CD4-positive, alpha-beta T cell treated with Interleukin-10 for 1 hour (primary cell): Measurements from ENCODE around the gene ACKR3.

Experiments used
- DNase-seq: peaks from one replicate; pipeline ENCODE4 v3.0.0-alpha.2; 2020

Gene ACKR3

DNA sequence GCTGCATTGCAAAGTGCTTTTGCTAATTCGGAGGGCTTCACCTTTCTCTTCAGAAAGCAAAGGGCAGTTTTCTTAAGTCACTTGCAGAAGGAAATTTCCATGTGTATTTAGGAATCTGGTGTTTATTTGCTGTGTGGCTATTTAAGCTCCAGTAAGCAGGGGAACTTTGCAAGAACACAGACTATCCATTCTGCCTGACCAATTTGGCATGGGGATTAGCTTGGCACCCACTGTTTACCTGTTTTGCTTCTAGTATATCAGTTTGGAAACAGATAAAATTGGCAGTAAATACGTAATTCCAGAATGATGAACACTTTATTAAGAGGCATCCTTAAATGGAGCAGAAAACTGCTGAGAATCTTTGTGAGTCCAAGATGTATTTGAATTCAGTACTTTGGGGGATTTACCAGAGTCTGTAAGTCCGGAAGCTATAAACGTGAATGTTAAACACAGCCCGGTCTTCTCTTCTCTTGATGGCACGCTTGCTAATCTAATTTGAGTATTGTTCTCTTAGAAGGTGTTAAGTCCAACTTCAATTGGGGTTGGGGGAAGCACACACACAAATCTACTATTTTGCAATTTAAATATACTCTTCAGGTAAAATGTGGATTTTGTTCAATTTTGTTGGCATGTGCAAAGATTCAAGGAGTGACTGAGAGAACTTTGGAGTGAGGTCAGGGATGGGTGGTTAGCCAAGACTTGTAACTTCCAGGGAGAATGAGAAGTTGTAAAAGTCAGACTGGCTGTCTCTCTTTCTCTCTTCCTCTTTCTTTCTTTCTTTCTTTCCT lies 650 bp downstream of the ACKR3 start:
- no peak for DNase-seq

DNA sequence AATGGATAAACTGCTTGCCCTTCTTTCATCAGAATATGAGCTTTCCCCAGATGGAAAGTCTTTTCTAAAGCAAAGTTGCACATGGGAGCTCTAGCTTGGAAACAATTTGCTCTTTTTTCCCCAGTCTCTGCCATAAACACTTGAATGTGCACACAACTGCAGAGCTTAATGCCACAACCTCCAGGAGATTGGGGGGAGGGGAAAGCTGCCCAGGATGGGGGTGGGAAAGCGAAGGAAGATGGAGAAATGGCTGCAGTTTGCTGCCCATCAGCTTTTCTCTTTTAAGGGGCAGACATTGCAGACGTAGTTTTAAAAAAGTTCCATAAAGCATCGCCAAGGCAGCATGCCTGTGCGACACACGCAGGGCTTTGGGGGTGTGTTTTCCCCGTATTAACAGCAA lies 1.5 kb downstream of the ACKR3 start:
- DNase-seq, result no peak

DNA sequence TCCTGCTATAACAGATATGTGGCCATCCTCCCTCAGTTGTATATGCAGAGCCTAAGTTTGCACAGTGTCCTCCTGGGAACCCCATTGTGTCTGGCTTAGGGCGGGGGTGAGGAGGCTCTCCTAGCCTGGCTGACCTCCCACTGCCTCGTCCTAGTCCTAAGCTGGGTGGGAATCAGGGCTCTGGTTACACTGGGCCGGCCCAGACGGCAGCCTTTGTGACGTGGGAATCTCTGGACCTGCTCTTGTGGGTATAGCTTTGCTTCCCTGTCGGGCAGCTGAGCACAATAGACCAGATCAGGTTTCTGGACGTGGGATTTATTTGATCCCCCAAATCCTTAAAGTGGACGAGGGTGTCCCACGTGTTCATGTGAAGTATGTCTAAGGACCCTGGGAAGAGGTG lies 2.9 kb downstream of the ACKR3 start:
- DNase-seq, result no peak

DNA sequence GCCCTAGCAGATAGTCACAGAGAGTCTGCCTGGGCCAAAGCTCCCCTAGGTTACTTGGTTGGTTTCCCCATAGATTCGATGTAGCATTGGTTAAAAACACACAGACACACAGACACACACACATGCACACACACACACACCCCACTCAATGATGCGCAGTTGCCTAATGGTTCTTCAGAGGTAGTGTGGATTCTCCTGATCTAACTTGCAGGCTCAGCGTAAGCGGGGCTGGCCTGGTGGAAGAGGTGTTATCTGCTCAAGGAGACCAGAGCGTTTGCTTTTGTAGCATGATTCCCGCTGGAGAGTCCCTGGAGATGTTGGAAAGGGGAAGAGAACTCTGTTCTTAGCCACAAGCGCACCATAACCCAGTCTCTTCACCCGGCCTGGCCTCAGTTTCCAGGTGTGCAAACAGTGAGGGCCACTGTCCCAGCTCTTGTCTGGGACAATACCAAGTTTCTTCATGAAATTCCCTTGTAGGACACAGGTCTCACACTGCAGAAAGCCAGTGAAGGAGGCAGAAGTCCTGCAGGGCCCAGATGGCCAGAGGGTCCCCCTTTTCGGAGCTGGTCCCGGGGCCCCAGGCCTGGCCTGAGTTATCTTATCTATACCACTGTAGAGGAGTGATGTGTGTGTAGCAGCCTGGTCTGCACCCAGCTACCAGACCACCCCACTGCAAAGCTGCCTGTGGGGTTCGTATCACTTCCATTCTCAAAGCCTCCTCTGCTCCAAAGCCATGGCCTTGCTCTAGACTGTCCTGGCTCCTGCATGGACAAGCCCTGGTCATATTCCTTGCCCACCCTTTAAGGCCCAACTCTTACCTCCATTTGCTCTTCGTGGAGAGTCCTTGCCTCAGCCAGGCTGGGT lies 3.7 kb downstream of the ACKR3 start:
- DNase-seq, result no peak

DNA sequence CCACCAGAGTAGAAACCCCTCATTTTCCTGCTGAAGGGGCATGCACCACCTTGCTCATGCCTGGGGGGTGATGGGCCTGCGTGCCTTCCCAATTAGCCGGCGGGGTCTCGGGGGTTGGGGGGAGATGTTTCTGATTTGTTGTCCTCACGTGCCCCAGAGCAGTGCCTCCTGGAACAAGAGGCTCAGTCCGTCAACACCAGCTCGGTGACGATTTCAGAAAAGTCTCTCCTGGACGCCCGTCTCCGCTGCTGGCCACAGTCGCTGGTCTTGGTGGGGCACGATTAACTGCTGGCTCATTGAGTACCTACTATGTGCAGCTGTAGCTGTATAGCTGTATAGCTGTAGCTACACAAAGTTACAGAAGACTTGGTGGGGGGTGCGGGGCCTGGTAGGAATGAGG lies 4.4 kb downstream of the ACKR3 start:
- no peak for DNase-seq

DNA sequence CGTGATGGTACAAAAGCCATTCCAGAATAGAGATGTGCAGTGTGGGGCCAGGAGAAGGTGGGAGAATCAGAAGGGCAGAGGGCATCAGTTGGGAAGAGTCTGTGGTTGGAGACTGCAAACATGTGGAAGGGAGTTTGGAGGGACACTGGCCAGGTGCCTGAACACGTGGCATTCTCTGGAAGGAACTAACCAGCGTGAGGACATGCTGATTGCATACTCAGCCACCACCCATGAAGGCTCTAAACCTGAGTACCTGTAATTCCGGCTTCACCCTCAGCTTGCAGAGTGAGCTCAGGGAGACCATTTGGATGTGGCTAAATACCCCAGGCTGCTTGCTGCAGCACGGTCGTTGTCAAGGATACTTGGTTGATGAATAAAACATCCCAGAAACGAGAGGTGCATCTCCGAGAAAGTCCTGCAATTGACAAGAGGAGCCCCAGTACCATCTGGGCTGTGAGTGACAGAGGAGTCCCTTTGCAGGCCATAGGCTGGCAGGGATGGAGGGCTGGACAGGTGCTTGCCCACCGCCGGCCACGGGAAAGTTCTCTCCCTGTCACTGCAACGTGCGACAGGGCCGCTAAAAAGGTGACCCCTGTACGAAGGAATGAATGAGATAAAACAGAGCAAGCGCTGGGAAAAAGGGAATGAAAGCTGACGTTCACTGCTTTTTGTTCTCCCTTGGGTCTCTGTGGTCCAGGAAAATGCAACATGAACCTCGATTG lies 5.0 kb downstream of the ACKR3 start:
- DNase-seq, result no peak

DNA sequence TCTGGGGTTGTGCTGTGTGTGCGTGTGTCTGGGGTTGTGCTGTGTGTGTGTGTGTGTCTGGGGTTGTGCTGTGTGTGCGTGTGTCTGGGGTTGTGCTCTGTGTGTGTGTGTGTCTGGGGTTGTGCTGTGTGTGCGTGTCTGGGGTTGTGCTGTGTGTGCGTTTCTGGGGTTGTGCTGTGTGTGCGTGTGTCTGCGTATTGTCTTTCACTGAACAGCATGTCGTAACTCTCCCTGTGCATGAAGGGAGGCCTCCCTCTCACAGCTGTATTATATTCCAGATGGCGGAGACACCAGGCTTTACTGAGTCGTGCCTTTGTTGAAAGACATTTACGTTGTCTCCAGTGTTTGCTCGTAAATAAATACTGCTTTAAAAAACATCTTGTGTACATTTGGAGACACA lies 5.9 kb downstream of the ACKR3 start:
- no peak for DNase-seq

DNA sequence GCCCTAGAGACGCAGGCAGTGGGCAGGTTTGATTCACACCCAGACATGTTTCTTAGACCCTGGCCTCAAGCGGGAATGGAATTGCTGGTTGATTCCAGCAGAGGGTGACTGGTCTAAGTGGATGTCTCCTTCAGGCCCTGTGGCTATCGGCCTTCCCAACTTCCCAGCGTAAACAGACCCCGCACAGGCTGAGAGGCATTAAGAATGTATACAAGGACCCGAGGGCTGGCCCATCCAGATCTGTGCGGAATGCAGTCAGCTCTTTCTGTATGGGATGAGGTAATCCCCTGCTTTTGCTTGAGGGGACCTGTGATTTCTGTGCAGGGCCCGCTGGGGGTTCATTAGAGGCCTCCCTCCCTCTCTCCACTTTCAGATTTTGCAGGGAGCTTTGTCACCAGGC lies 6.5 kb downstream of the ACKR3 start:
- no peak for DNase-seq

DNA sequence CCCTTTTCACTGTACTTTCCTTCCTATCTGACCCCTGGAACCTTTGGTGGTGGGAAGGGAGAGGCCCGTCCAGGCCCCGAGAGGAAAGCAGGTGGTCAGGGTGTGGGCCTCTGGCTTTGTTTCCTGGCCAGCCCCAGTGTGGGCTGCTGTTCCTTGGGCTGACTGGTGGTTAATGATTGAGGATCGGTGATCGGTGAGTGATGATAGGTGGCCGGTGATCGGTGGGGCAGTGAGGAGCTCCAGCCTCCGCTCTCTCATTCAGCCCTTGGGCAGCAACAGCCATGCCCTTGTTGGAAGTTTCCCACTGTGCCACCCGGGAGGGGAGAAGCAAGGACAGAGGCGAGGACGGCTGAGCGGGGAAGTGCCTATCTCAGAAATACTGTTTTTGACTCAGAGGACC lies 7.3 kb downstream of the ACKR3 start:
- DNase-seq, result no peak

DNA sequence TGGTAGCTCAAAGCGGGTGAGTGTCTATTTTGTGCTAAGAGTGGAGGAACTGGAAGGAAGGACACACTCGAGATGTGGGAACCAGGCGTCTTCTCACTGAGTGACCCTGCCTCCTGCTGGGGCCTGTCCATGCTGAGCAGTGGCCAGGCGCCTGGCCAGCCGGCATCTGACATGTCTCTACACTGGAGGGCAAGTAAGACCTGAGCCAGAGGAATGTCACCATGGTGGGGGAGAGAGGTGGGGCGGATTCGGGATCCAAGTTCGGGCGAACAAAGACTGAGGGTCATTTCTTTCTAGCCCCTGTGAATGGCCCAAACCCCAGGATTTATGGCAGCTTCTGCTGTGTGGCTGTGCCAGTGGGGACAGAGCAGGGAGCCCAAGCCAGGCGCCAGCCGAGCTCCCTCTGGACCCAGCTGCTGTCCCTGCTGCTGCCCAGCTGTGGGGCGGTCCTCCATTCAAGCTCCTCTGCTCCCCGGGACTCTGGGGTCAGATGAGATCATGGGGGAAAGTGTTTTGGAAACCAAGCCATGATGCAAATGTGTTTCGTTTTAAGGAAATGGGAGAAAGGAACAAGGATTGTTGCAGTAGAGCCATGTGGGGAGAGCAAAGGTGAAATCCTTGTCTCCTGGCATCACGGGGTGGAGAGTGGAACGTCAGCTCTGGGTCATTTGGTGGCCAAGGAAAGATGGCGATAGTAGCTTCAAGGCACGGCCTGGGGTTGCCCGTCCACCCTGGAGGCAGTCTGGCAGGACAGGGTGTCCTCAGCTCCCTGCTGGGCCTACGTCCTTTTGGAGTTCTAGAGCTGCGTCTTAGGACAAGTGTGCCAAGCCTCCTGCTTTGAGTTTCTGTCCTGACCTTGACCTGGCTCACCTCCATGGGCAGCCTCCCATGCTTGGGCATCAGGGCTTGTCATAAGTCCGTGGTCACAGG lies 8.1 kb downstream of the ACKR3 start:
- no peak for DNase-seq

DNA sequence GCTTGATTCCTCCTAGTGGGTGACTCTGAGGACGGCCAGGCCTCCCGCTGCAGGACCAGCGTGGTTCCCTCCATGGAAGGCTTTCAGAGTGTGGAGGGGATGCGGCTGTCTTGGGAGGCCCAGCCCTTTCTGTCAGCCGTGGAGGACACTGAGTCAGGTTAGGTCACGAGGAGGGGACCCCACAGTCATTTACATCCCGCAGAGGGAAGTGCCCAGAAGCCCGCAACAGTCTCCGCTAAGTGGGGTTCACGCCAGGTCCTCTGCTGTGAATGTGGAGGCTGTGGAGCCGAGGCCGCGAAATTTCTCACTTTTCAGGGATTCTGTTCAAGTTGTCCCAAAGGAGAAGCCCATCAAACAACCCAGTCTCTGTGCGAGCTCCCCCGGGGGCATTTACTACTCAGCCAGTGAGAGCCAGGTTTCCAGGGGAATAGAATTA lies 8.8 kb downstream of the ACKR3 start:
- DNase-seq, result no peak

DNA sequence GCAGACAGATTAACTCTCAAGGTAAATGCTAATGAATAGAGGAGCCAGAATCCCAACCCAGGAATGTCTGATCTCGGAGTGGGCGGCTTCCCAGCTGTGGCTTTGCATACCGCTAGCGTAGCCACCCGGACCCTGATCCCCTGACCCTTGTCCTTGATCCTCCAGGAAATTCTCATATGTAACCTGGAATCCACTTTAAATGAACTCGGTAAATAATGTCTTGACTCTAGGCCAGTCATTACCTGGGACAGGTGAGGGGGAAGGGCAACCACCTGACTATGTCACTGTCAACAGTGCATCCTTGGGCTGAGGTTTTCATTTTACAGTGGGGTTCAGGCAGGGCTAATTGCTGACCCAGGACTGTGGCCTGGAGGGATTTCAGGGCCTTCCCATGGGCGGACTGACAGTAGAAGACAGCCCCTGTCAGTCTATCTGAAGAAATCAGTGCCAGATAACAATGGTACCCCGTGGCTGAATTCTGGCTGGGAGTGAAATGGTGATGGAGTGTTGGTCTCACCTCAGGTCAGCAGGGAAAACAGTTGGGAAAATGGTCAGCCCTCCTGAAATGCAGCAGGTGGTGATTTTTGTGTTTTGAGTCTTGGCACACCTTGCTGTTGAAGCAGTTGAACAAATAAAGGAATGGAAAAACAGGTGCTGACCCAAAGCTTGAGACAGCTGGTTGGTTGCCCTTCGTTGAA lies 9.6 kb downstream of the ACKR3 start:
- DNase-seq, result no peak

DNA sequence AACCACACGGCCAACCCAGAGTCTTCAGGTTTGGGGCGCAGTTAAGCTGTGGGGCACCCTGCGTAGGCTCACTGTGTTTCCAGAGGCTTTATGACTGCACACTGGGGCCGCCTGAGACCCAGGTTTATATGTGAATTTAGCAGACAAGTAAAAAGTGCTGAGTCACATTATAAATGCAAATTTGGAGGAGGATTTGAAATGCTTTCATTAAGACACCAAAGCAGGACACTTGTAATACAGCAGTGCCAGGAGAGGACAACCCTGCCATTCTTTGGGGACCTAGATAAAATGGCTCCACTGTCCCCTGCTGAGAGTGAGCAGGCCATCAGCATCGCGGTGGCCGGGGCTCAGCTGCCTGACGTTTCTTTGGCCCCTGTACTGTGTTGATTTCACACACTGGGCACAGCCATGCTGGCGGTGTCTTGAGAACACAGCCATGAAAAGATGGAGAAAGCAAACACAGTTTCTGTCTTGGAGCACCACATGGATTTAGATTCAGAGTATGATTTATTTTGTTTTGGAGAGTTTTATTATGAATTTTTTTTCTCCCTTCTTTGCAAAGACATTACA lies 10.2 kb downstream of the ACKR3 start:
- no peak for DNase-seq

DNA sequence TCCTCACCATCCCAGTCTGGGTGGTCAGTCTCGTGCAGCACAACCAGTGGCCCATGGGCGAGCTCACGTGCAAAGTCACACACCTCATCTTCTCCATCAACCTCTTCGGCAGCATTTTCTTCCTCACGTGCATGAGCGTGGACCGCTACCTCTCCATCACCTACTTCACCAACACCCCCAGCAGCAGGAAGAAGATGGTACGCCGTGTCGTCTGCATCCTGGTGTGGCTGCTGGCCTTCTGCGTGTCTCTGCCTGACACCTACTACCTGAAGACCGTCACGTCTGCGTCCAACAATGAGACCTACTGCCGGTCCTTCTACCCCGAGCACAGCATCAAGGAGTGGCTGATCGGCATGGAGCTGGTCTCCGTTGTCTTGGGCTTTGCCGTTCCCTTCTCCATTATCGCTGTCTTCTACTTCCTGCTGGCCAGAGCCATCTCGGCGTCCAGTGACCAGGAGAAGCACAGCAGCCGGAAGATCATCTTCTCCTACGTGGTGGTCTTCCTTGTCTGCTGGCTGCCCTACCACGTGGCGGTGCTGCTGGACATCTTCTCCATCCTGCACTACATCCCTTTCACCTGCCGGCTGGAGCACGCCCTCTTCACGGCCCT lies 11.2 kb downstream of the ACKR3 start:
- DNase-seq, result no peak

DNA sequence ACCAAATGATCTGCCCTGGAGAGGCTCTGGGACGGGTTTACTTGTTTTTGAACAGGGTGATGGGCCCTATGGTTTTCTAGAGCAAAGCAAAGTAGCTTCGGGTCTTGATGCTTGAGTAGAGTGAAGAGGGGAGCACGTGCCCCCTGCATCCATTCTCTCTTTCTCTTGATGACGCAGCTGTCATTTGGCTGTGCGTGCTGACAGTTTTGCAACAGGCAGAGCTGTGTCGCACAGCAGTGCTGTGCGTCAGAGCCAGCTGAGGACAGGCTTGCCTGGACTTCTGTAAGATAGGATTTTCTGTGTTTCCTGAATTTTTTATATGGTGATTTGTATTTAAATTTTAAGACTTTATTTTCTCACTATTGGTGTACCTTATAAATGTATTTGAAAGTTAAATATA lies 11.9 kb downstream of the ACKR3 start:
- no peak for DNase-seq

DNA sequence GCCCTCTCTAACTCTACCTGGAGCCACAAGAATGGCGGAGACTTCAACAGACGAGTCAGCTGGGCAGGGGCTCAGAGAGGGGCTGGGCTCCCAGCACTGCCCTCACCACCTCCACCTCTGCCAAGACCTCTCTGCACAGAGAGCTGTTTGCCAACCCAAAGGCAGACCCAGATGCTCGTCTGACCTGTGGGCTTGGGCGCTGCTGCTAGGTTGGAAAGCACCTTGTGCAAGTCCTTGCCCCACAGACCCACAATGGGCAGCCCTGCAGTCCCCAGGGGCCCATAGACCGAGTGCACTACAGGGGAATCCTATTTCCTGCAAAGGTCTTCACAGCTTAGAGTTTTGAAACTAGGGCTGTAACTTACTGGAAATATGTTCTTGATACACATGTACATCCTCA lies 13.3 kb downstream of the ACKR3 start:
- DNase-seq, result no peak

DNA sequence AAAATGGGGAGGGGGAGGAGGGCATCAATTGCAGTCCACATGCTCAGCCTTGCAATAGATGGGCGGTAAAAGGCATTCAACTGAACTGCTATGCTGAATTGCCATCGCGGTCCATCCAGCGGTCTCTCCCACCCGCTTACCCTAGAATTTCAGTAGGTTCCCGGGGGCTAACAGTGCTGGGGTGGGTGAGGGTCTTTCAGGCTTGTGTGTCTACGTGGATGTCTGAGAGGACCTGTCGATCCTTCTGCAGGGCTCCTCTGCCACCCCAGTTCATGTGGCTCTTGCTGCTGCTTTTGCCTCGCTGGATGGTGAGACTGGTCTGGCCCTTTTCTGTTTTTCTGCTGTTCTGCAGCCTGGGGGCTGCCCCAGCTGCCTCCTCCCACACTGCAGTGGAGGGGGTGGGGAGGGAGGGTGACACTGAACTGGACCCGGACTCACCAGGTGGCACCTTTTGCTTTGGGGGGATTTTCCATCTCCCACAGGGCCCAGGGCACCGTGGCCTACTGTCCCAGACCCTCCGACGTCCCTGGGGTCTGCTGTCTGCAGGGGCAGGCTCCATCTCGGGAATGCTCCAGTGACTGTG lies 14.1 kb downstream of the ACKR3 start:
- no peak for DNase-seq

DNA sequence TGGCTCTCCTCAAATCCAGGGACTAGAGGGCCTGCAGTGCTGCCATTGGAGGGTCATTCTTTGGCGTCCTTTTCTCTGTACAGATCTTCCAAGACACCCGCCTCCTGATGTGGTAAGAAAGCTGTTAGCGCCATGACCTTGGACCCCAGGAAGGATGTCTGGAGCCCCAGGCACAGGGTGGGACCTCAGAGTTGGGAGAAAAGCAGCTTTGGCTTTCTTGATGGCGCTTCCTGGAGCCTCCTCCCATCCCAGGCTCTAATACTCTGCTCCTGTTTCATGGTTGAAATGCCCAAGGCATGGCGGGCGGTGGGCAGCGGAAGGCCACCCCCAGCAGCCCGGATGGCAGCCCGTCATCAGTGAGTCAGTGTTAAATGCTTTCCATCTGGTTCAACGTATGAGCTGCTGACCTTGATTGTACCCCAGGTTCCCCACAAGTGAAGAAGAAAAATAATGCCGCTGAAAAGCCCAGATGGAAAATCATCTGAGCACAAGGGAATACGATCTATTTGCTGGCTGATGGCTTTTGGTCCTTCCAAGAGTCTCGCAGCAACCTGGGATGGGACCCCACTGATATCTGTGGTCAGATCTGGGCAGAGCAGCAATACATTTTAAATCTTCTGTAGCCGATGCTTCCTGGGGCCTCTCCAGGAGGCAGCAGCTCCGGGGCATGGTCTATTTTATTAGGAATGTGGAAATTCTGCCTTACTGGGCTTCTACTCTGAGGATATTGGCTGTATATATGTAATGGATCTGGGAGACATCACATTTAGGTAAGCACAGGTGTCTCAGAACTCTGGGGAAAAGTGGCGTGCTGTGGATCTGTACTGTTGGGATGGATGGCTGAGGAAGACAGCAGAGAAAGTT lies 15.1 kb downstream of the ACKR3 start:
- DNase-seq, result no peak

DNA sequence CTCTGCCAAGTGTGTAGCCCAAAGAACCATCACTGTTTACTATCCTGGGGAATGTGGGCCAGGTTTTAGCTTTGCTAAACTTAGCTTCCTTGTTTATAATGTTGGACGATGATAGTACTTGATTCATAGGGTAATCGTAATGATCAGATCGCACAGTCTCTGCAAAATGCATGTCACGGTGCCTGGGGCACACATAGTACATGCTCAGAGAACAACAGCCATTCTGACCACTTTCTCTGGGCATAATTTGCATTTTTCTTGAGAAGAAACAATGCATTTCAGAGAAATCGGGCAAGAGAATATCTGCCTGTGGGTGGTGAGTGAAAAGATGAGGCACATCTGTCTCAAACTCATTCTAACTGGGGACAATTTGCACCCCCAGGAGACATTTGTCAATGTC lies 16.3 kb downstream of the ACKR3 start:
- DNase-seq, result no peak
